H1 (cell line): ENCODE measurements around the gene GPR157.

Experiments used
- CHD7 ChIP-seq: fragments of 300-600 bp; sonication (generic); IDR thresholded peaks from 2 replicates; pipeline ENCODE4 v1.7.1; 2012; ENCODE audit warnings: low read length, moderate library complexity, mild to moderate bottlenecking, inconsistent platforms; ENCODE audit not compliant: insufficient replicate concordance
- TBP ChIP-seq: IDR thresholded peaks from 2 replicates; pipeline ENCODE4 v1.6.1; 2011; ENCODE audit warnings: low read depth, low read length, improper control_type of control experiment
- TF ChIP-seq, protein P1 (sequence below), 3 experiments: IDR thresholded peaks; 1 replicate in 2 of 3; 2 replicates in 1 of 3; pipeline versions ENCODE4 v1.5.1 to v1.6.1; 2011; ENCODE audit warnings: low read length in 3 of 3, mild to moderate bottlenecking in 3 of 3, inconsistent platforms in 2 of 3, low read depth in 1 of 3, moderate library complexity in 1 of 3; ENCODE audit not compliant: insufficient read depth in 1 of 3; ENCODE audit errors: control extremely low read depth in 1 of 3

GRCh38 chr1:9068981-9069325 is 59.9 kb downstream of the GPR157 start:
- no peak for TF ChIP-seq TBP
- TF ChIP-seq, protein P1, sequence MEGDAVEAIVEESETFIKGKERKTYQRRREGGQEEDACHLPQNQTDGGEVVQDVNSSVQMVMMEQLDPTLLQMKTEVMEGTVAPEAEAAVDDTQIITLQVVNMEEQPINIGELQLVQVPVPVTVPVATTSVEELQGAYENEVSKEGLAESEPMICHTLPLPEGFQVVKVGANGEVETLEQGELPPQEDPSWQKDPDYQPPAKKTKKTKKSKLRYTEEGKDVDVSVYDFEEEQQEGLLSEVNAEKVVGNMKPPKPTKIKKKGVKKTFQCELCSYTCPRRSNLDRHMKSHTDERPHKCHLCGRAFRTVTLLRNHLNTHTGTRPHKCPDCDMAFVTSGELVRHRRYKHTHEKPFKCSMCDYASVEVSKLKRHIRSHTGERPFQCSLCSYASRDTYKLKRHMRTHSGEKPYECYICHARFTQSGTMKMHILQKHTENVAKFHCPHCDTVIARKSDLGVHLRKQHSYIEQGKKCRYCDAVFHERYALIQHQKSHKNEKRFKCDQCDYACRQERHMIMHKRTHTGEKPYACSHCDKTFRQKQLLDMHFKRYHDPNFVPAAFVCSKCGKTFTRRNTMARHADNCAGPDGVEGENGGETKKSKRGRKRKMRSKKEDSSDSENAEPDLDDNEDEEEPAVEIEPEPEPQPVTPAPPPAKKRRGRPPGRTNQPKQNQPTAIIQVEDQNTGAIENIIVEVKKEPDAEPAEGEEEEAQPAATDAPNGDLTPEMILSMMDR (IDR thresholded peaks at IDR 0.05; ENCODE audit: control extremely low read depth in 1 of 3, insufficient read depth in 1 of 3, low read depth in 1 of 3, low read length in 3 of 3) = no peak
- TF ChIP-seq CHD7 = no peak
